HepG2 (cell line): Measurements from ENCODE around the gene DPYSL3. TPM values are rescaled to one million over a fixed set of nuclear protein-coding genes. Genes with fewer than 3 reads are reported as not detected.

Source experiments
- ARNT2 ChIP-seq: sonication (generic); formaldehyde crosslinking; IDR thresholded peaks from 2 replicates; pipeline ENCODE4 v1.8.0; 2022; ENCODE audit warnings: mild to moderate bottlenecking, low read depth, missing genetic modification reagents, moderate library complexity
- DPF2 ChIP-seq: sonication (generic); formaldehyde crosslinking; IDR thresholded peaks from 2 replicates; pipeline ENCODE4 v1.4.0; 2020; ENCODE audit warnings: mild to moderate bottlenecking, low read depth, missing genetic modification reagents, borderline replicate concordance
- ETV6 ChIP-seq: sonication (generic); formaldehyde crosslinking; conservative IDR thresholded peaks from 2 replicates; pipeline ENCODE4 v1.4.0; 2020; ENCODE audit warnings: missing genetic modification reagents
- HOMEZ ChIP-seq: IDR thresholded peaks from 2 replicates; pipeline ENCODE4 v1.6.1; 2016; ENCODE audit warnings: low read depth
- MAFG ChIP-seq: sonication (generic); formaldehyde crosslinking; IDR thresholded peaks from 2 replicates; pipeline ENCODE4 v1.5.1; 2020; ENCODE audit warnings: mild to moderate bottlenecking, missing genetic modification reagents
- PAXIP1 ChIP-seq: sonication (generic); formaldehyde crosslinking; conservative IDR thresholded peaks from 2 replicates; pipeline ENCODE4 v1.4.0; 2020; ENCODE audit warnings: mild to moderate bottlenecking, missing genetic modification reagents, moderate library complexity
- POLR2A ChIP-seq, 2 experiments: IDR thresholded peaks; 2 replicates each; pipeline ENCODE4 v1.6.1; 2011; ENCODE audit warnings: low read depth in 2 of 2, low read length in 2 of 2, mild to moderate bottlenecking in 1 of 2, moderate library complexity in 1 of 2; ENCODE audit not compliant: insufficient read depth in 1 of 2
- TGIF2 ChIP-seq: IDR thresholded peaks from 2 replicates; pipeline ENCODE4 v1.6.1; 2016; ENCODE audit warnings: control low read depth, missing compliant biosample characterization
- ZBTB49 ChIP-seq: sonication (generic); formaldehyde crosslinking; IDR thresholded peaks from 2 replicates; pipeline ENCODE4 v1.4.0; 2020; ENCODE audit warnings: missing genetic modification reagents, borderline replicate concordance
- ZNF468 ChIP-seq: sonication (generic); formaldehyde crosslinking; IDR thresholded peaks from 2 replicates; pipeline ENCODE4 v1.8.0; 2022; ENCODE audit warnings: mild to moderate bottlenecking, moderate library complexity, missing genetic modification reagents
- ZNF670 ChIP-seq: sonication (generic); formaldehyde crosslinking; IDR thresholded peaks from 2 replicates; pipeline ENCODE4 v1.8.0; 2022; ENCODE audit warnings: mild to moderate bottlenecking, missing genetic modification reagents, borderline replicate concordance
- polyA plus RNA-seq, 8 experiments: library from polyadenylated mRNA; depleted of rRNA in 3 of 8; stranded (reverse) in 7 of 8; unstranded in 1 of 8; fragments of >200 nt; fragmentation: Illumina TruSeq in 4 of 8; extraction: Trizol in 4 of 8; gene quantifications; 2 replicates each; pipeline versions ENCODE4 v1.2.1 to v1.2.3, GENCODE V29; 2011 to 2016; ENCODE audit warnings: low read depth in 4 of 8, missing spikeins in 1 of 8, mixed read lengths in 1 of 8; ENCODE audit not compliant: insufficient read depth in 1 of 8
- total RNA-seq, 5 experiments: library from RNA; depleted of rRNA; stranded (reverse); fragments of >200 nt; fragmentation: Illumina TruSeq; extraction: Trizol; gene quantifications; 2 replicates each; pipeline ENCODE4 v1.2.3, GENCODE V29; 2016; ENCODE audit warnings: low read depth in 1 of 5

Gene DPYSL3
- total and polyA plus RNA-seq, 2 of the 13 experiments (the other 11 are each of a cell fraction or from before 2014, with no cell fraction given) = 0.08 to 0.15 TPM

GRCh38 chr5:147517383-147517782, 7.5 kb upstream of the DPYSL3 start (continued):
- no peak for TF ChIP-seq ZBTB49 (CRISPR knock-in tag)
- TF ChIP-seq POLR2A (IDR thresholded peaks at IDR 0.05; ENCODE audit: insufficient read depth in 1 of 2, low read depth in 2 of 2, low read length in 2 of 2) = no peak
- TF ChIP-seq ZNF670 = no peak
- no peak for TF ChIP-seq MAFG (CRISPR knock-in tag)
- no peak for TF ChIP-seq ETV6 (CRISPR knock-in tag)
- no peak for TF ChIP-seq TGIF2 (CRISPR knock-in tag)
- TF ChIP-seq DPF2 (CRISPR knock-in tag) = no peak
- TF ChIP-seq ZNF468 (CRISPR knock-in tag) = no peak
- no peak for TF ChIP-seq PAXIP1 (CRISPR knock-in tag)
- TF ChIP-seq HOMEZ (CRISPR knock-in tag) = no peak
- no peak for TF ChIP-seq ARNT2 (CRISPR knock-in tag)
